Endothelial cell of hepatic sinusoid (primary cell): ENCODE measurements around the gene SLC25A20.
"Not testable (repeated sequence)": the region's sequence is repeated elsewhere in the genome, so short reads cannot be mapped to it uniquely, and the experiment has no call there.

Source experiments
- in situ Hi-C: cut with HindIII; loops from 2 replicates; pipeline ENCODE4 v1.10.0; 2017; ENCODE audit warnings: low sequenced_read_pairs

Gene SLC25A20

DNA sequence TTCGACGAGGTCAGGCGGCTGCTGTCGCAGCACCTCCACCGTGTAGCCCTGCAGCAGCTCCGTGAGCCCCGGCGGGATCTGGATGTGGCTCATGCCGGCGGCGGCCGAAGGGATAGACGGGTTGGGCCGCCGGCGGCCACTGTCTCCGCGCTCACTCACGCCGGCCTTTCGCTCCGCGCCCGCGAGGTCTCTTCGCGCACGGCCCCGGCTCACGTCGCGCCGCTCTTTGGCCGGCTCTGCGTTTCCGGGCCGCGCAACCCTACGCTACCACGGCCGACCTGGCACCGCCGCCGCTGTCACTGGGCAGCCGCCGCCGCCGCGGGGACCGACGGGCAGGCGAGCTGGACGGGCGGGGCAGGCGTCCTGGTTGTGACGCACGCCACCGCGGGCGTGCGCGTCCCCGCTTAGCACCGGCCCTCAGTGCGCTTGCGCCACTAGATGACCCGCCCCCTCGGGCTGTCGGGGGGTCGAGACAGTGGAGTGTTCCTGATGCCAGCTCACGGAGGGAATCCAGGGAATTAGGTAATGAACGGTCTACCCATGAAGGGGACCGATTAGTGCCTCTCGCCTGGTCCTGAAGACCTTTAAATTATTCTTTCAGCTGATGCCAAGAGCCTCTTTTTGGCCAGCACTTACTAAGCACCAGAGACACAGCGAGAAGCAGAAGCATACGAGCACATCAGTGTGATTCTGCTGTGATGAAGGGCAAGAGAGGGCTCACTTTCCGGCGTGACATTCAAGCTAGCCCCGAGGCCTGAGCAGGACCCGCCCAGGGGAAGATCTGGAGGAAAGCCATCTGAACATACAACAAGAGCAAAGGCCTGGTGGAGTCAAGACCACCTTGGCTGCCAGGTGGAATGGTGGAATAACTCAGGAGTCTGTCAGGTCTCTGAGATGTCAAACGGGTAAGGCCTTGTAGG lies 50.9 kb downstream of the SLC25A20 start, which contains the start of gene PRKAR2A:
Gene PRKAR2A, minus strand, starts transcription at position 371 of the 920 bp plus-strand sequence. Its CDS starts 278 bp downstream, at position 93.
- in situ Hi-C loops, result no loop called here

DNA sequence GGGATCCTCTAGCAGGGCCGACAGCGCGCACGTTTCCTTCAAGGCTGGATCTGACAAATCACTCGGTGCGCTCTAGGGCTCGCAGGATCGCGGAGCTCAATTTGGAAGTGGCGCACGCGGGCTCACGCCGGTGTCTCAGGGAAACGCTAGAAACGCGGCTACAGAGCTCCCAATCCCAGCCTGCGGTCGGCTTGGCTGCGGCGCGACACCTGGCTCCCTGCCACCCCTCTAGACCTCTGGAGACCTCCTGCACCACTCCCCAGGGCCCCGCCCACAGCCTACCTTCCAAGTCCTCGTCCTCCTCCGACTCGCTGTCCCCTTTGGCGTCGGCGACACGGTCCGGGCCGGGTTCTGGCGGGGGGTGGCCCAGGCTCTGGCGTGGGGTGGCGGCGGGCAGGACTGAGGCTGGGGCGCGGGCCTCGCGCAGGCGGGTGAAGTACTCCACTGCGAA lies 51.6 kb downstream of the SLC25A20 start:
- in situ Hi-C loops, result no loop called here

DNA sequence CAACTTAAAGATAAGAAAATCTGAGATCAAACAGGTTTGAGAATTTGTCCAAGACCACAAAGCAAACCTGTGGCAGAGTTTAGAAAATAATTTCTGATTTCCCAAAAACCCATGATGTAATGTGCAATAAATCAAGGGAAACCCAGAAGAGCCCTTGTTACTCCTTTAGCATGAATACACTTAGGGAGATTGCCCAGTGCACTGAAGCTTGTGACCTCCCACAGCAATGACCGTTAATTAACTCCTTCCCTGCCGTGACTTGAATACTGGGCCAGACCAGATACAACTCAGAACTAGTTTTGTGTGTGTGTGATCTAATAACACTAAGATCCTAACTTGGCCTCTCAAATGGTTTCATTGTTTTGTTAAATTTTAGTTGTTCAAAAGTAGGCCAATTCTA lies 53.5 kb downstream of the SLC25A20 start:
- in situ Hi-C loops, result no loop called here

DNA sequence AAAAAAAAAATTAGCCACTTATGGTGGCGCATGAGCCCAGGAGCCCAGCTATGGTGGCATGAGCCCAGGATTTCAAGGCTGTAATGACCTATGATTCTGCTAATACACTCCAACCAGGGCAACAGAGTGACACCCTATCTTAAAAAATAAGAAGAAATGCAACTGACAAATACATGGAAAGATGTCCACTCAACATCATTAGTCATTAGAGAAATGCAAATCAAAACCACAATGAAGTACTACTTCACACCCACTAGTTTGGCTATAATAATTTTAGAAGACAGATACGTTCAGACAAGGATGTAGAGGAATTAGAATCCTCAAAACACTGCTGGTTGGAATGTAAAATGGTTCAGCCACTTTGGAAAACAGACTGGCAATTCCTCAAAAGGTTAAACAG lies 61.5 kb downstream of the SLC25A20 start:
- in situ Hi-C loops, result no loop called here

DNA sequence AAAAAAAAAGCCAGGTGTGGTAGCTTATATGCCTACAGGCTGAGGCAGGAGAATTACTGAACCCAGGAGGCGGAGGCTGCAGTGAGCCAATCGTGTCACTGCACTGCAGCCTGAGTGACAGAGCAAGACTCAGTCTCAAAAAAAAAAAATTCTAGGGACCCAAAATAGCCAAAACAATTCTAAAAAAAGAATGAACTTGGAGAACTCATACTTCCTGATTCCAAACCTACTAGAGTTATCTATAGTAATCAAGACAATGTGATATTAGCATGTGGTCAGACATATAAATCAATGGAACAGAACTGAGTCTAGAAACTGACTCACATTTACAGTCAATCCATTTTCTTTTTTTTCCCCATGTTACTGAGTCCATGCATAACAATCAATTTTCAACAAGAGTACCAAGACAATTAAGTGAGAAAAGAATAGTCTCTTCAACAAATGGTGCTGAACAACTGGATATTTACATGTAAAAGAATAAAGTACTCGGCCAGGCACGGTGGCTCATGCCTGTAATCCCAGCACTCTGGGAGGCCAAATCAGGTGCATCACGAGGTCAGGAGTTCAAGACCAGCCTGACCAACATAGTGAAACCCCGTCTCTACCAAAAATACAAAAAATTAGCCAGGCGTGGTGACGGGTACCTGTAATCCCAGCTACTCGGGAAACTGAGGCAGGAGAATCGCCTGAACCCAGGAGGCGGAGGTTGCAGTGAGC lies 62.9 kb downstream of the SLC25A20 start:
- in situ Hi-C loops, result no loop called here

DNA sequence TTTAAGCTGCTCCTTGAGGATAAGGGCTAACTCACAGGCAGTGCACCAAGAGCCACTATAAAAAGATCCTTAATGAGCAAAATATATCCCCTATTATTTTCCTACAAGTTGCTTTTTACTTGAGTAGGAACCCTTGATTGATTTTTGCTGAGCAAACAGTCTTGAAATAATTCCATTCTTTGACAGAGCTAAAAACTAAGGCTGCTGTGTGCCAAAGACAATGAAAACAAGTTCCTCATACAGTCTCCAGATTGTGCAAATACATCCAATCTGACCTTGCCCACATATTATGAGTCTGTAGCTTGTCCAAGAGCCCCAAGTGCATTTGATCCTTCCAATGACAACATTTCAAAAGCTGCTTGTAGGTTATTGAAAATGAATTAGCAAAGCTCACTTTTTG lies 66.0 kb downstream of the SLC25A20 start:
- in situ Hi-C loops, result no loop called here

DNA sequence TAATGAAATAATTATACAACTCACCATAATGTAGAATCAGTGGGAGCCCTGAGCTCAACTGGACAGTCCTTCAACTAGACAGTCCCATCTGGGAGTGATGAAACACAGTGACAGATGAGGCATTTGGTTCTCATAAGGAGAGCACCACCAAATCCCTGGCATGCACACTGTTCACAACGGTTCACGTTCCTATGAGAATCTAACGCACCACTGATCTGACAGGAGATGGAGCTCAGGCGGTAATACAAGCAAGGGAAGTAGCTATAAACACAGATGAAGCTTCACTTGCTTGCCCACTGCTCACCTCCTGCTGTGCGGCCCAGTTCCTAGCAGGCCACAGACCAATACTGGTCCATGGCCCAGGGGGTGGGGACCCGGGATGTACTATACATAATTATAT lies 68.0 kb downstream of the SLC25A20 start:
- in situ Hi-C loops, result no loop called here

DNA sequence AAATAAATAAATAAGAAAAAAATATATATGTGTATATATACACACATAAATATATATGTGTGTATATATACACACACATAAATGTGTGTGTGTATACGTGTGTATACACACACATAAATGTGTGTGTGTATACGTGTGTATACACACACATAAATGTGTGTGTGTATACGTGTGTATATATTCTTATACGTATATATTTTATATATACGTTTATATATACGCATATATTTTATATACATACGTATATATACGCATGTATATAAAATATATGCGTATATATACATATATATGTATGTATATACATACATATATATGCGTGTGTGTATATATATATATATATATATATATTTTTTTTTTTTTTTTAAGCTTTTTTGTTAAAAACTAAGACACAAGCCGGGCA lies 69.2 kb downstream of the SLC25A20 start:
- in situ Hi-C loops, result not testable (repeated sequence)

DNA sequence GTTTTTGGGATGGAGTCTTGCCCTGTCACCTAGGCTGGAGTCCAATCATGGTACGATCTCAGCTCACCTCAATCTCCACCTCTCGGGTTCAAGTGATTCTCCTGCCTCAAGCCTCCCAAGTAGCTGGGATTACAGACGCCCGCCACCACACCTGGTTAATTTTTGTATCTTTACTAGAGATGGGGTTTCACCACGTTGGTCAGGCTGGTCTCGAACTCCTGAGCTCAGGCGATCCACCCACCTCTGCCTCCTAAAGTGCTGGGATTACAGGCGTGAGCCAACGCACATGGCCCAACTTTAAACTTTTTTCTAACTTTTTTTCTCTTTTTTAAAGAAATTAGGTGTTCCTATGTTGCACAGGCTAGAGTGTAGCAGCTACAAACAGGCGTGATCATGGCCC lies 70.8 kb downstream of the SLC25A20 start:
- in situ Hi-C loops, result not testable (repeated sequence)

DNA sequence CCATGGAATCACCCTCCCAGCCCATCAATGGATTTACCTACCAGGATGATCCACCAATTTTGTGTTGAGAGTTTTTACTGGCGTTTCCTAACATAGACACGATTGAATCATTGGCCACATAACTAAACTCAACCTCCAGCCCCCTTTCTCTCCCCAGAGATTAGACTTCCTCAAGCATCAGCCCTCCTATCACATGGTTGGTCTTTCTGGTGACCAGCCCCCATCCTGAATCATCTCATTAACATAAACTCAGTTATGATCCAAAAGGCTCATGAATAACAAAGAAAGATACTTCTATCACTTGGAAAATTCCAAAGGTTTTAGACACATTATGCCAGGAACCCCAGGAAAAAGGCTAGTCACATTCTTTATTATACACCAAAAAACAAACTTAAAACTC lies 72.2 kb downstream of the SLC25A20 start:
- in situ Hi-C loops, result no loop called here

DNA sequence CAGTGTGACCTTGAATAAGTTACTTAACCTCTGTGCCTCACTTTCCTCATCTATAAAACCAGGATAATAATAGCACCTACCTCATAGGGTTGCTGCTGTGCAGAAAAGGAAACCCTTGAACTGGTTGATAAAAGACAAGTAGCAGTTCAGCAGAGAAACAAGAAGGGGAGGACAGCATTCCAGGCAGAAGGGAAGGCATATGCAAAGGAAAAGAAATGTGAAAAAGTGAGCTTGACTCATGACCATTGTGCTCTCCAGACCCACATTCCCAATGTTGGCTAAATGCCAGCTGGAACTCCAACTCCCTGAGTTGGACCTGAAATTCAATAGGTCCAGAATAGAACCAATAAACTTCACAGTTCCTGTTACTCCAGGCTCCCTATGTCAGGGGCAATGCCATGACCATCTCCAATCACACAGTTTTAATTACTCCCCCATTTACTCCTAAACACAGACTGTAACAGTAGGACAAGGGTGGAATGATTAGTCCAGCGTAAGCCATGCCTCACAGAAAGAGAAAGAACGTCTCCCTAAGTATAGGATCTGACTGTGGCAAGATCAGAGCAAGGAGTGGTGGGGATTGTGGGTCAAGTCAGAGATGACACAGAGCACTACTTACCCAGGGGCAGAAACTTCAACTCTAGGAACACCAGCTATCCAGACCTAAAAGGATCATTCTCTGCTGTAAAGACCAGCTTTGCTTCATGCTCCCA lies 77.9 kb downstream of the SLC25A20 start:
- in situ Hi-C loops, result no loop called here

DNA sequence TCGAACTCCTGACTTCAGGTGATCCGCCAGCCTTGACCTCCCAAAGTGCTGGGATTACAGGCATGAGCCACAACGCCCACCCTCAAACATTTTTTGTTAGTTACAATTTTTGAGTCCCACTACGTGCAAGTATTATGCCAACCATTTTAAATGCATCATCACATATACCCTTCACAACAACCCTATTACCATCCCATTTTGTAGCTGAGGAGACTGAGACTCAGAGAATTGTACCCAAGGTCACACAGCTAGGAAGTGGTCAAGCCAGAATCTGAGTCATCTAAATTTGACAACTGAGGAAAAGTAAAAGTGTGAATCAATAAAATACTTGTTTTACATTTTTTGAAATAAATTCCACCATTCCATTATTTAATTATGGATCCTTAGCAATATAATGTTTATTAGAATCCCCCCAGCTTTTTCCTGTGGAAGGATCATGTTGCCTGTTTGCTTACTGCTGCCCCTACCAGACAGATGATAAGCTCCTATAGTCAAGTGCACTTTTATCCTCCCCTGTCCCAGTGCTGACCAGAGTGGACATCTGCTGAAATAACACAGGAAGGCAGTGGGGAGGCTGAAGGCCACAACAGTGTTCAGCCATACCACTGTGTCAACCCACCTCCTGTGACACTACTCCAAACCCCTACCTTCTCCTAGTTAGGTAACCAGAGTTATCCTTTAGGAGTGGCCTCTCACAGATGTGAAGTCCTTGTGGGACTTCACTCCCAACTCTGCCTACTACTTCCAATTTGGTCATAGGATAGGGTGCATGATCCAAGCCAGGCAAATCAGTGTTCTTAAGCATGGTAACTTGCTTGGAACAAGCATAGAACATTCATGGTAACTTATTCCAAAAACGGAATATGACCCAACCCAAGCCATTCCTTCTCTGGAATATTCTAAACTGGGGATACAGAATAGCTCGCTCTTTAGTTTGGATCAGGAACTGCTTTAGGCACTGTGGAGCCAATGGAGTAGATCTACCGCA lies 79.2 kb downstream of the SLC25A20 start:
- in situ Hi-C loops, result no loop called here

DNA sequence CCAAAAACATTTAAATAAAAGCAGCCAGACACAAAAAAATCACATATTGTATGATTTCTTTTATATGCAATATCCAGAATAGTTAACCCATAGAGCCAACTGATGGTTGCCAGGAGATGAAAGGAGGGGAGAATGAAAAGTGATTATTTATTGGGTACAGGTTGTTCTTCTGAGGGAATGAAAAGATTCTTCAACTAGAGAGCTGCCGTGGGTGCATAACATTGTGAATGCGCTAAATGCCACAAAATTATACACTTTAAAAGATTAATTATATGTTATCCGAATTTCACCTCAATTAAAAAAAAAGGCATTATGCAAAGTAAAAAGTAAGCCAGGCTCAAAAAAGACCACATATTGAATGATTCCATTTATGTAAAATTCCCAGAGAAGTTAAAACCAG lies 87.2 kb downstream of the SLC25A20 start:
- in situ Hi-C loops, result loop anchor here (5.0 kb wide), 1 partner anchor 39 kb away; no protein-coding TSS in a partner anchor
